CD8-positive, alpha-beta memory T cell (primary cell): Measurements from ENCODE around the gene C1orf159. TPM values are rescaled to one million over a fixed set of nuclear protein-coding genes. Genes with fewer than 3 reads are reported as not detected.
"Not testable (repeated sequence)": the region's sequence is repeated elsewhere in the genome, so short reads cannot be mapped to it uniquely, and the experiment has no call there.

Experiments
- CTCF ChIA-PET: fragments of 350-600 bp; sonication (Branson Sonifier 250); formaldehyde crosslinking; loops from one replicate; lab custom pipeline; 2021; ENCODE audit warnings: antibody characterized with exemption; lab: Charles Lee
- POLR2A ChIA-PET: fragments of 350-600 bp; sonication (Branson Sonifier 250); formaldehyde crosslinking; loops from one replicate; lab custom pipeline; 2021; ENCODE audit warnings: antibody characterized with exemption; lab: Charles Lee
- DNase-seq, 5 donors: peaks; one replicate each; pipeline versions ENCODE4 v3.0.0 to v3.0.0-alpha.2; 2020 to 2022; ENCODE audit warnings: mixed read lengths in 1 of 5
- H3K27ac ChIP-seq: one replicate; pipeline ENCODE4 v1.7.0; 2013; ENCODE audit warnings: low read depth, mild to moderate bottlenecking, low read length, moderate library complexity
- H3K27me3 ChIP-seq: 2 replicates; pipeline ENCODE4 v1.7.0; 2013; ENCODE audit warnings: low read length, mild to moderate bottlenecking; ENCODE audit not compliant: insufficient read depth, poor library complexity, severe bottlenecking
- H3K36me3 ChIP-seq: 2 replicates; pipeline ENCODE4 v1.7.0; 2013; ENCODE audit warnings: mild to moderate bottlenecking, low read length, moderate library complexity; ENCODE audit not compliant: insufficient read depth
- H3K4me1 ChIP-seq: 2 replicates; pipeline ENCODE4 v1.7.0; 2013; ENCODE audit warnings: mild to moderate bottlenecking, low read length, moderate library complexity; ENCODE audit not compliant: insufficient read depth
- H3K4me3 ChIP-seq: 2 replicates; pipeline ENCODE4 v1.7.0; 2013; ENCODE audit warnings: mild to moderate bottlenecking, low read length
- H3K9me3 ChIP-seq: 2 replicates; pipeline ENCODE4 v1.7.0; 2013; ENCODE audit warnings: mild to moderate bottlenecking, low read length
- H3K27ac Mint-ChIP-seq, 8 donors: one replicate each; pipeline ENCODE4 v1.8.0; 2020 to 2021; ENCODE audit warnings: mixed read lengths in 8 of 8, mild to moderate bottlenecking in 6 of 8, inconsistent platforms in 3 of 8, moderate library complexity in 3 of 8
- H3K27me3 Mint-ChIP-seq, 2 donors: one replicate each; pipeline ENCODE4 v1.8.0; 2020 to 2021; ENCODE audit warnings: mixed read lengths in 2 of 2, mild to moderate bottlenecking in 1 of 2, moderate library complexity in 1 of 2
- H3K36me3 Mint-ChIP-seq, 3 donors: one replicate each; pipeline ENCODE4 v1.8.0; 2020 to 2021; ENCODE audit warnings: mixed read lengths in 3 of 3, inconsistent platforms in 1 of 3, mild to moderate bottlenecking in 1 of 3
- H3K4me1 Mint-ChIP-seq, 3 donors: one replicate each; pipeline ENCODE4 v1.8.0; 2020 to 2021; ENCODE audit warnings: mixed read lengths in 3 of 3, inconsistent platforms in 1 of 3, mild to moderate bottlenecking in 1 of 3
- H3K4me3 Mint-ChIP-seq, 7 donors: one replicate each; pipeline ENCODE4 v1.8.0; 2020 to 2021; ENCODE audit warnings: mixed read lengths in 7 of 7, mild to moderate bottlenecking in 6 of 7, moderate library complexity in 4 of 7, inconsistent platforms in 2 of 7
- H3K9me3 Mint-ChIP-seq, 5 donors: one replicate each; pipeline ENCODE4 v1.8.0; 2020 to 2022; ENCODE audit warnings: mixed read lengths in 5 of 5, mild to moderate bottlenecking in 3 of 5, moderate library complexity in 2 of 5, inconsistent platforms in 1 of 5
- polyA plus RNA-seq: library from polyadenylated mRNA; unstranded; fragments of 300-500 nt; fragmentation: Illumina TruSeq; gene quantifications from one replicate; pipeline ENCODE4 v1.2.3, GENCODE V29; 2021
- total RNA-seq, 2 experiments: library from RNA; stranded (reverse); gene quantifications; one replicate each; pipeline ENCODE4 v1.2.3, GENCODE V29; 2021

The C1orf159 gene
- total and polyA plus RNA-seq, 3 experiments from 2014 or later = 7.9 to 20.8 (median 18.7) TPM

GRCh38 chr1:1058088-1058905 is 57.6 kb downstream of the C1orf159 start:
- H3K4me3 ChIP-seq = peak overlapping the region; percentile 15
- peak overlapping the region in 1 of 8 donors; percentile 87 for H3K27ac Mint-ChIP-seq

GRCh38 chr1:1057769-1058087 is 58.2 kb downstream of the C1orf159 start:
- H3K36me3 Mint-ChIP-seq, H3K36me3 ChIP-seq, POLR2A ChIA-PET, H3K9me3 ChIP-seq, H3K4me3 ChIP-seq, H3K27ac ChIP-seq, H3K27ac Mint-ChIP-seq, H3K9me3 Mint-ChIP-seq, DNase-seq, H3K4me1 ChIP-seq: not testable (repeated sequence)
- H3K27me3 ChIP-seq = peaks cover 21% of the 10 kb centered on the region
- Mint-ChIP-seq H3K4me1 (peaks cover 0 to 14% (median 2%) of the 10 kb centered on the region in 3 donors), H3K4me3 (peak overlapping the region in 4 of 7 donors; percentile 18 to 90 (median 22)), H3K27me3 (peaks cover 9 to 22% of the 10 kb centered on the region in 2 donors)
- CTCF ChIA-PET = interaction anchor here (1.1 kb wide), 1 partner anchor 234 kb away, joined by 3 read pairs; no protein-coding TSS in a partner anchor

More at GRCh38 chr1:1058088-1058905, 57.6 kb downstream of the C1orf159 start:
- H3K9me3 Mint-ChIP-seq = no peaks in the 10 kb centered on the region
- H3K27ac ChIP-seq = peak overlapping the region; percentile 47
- H3K36me3 ChIP-seq = no peaks in the 10 kb centered on the region
- ChIA-PET POLR2A (no interaction called here), CTCF (interaction anchor here (1.0 to 1.1 kb wide), 2 partner anchors 44 to 234 kb away, joined by 3 read pairs; no protein-coding TSS in a partner anchor)
- H3K4me3 Mint-ChIP-seq = peak overlapping the region in 6 of 7 donors; percentile 61 to 90 (median 74)
- H3K36me3 Mint-ChIP-seq = no peaks in the 10 kb centered on the region
- peaks cover 11% of the 10 kb centered on the region for H3K4me1 ChIP-seq
- H3K27me3 ChIP-seq = peaks cover 21% of the 10 kb centered on the region
- DNase-seq = no peak
- H3K4me1 Mint-ChIP-seq = peaks cover 0 to 14% (median 2%) of the 10 kb centered on the region in 3 donors
- no peaks in the 10 kb centered on the region for H3K9me3 ChIP-seq
- peaks cover 9 to 22% of the 10 kb centered on the region in 2 donors for H3K27me3 Mint-ChIP-seq

GRCh38 chr1:1055841-1056736 is 59.8 kb downstream of the C1orf159 start:
- no peak for DNase-seq
- Mint-ChIP-seq H3K9me3 (no peaks in the 10 kb centered on the region), H3K4me3 (no peak overlapping the region), H3K27ac (no peak overlapping the region), H3K4me1 (peaks cover 0 to 14% (median 2%) of the 10 kb centered on the region in 3 donors), H3K27me3 (peaks cover 9 to 20% of the 10 kb centered on the region in 2 donors), H3K36me3 (no peaks in the 10 kb centered on the region)
- Histone ChIP-seq H3K9me3 (no peaks in the 10 kb centered on the region), H3K36me3 (no peaks in the 10 kb centered on the region), H3K4me1 (peaks cover 6% of the 10 kb centered on the region), H3K27ac (no peak overlapping the region), H3K4me3 (no peak overlapping the region), H3K27me3 (peaks cover 21% of the 10 kb centered on the region)
- ChIA-PET CTCF (interaction anchor here (1.5 kb wide), 1 partner anchor 8 kb away, joined by 5 read pairs; no protein-coding TSS in a partner anchor), POLR2A (no interaction called here)

- Mint-ChIP-seq H3K4me3 (no peak overlapping the region), H3K4me1 (peaks cover 0 to 10% (median 2%) of the 10 kb centered on the region in 3 donors), H3K27ac (no peak overlapping the region), H3K9me3 (no peaks in the 10 kb centered on the region), H3K27me3 (peaks cover 4 to 11% of the 10 kb centered on the region in 2 donors), H3K36me3 (no peaks in the 10 kb centered on the region)
- Histone ChIP-seq H3K9me3 (no peaks in the 10 kb centered on the region), H3K27ac (no peak overlapping the region), H3K4me1 (peaks cover 4% of the 10 kb centered on the region), H3K4me3 (no peak overlapping the region), H3K27me3 (peaks cover 14% of the 10 kb centered on the region), H3K36me3 (no peaks in the 10 kb centered on the region)
- no peak for DNase-seq
- POLR2A ChIA-PET = interaction anchor here (0.6 kb wide), 1 partner anchor 48 kb away, joined by 4 read pairs; no protein-coding TSS in a partner anchor
- CTCF ChIA-PET = interaction anchor here (1.5 kb wide), 1 partner anchor 9 kb away, joined by 5 read pairs; no protein-coding TSS in a partner anchor
These were observed 60.9 kb downstream of the C1orf159 start for GRCh38 chr1:1054971-1055370.

- no peak overlapping the region for H3K27ac ChIP-seq
- ChIA-PET POLR2A (no interaction called here), CTCF (interaction anchor here (1.5 kb wide), 1 partner anchor 10 kb away, joined by 5 read pairs; no protein-coding TSS in a partner anchor)
- H3K27me3 Mint-ChIP-seq = peaks cover 4 to 11% of the 10 kb centered on the region in 2 donors
- no peaks in the 10 kb centered on the region for H3K9me3 ChIP-seq
- no peaks in the 10 kb centered on the region for H3K36me3 ChIP-seq
- H3K4me3 Mint-ChIP-seq = no peak overlapping the region
- H3K4me1 ChIP-seq = no peaks in the 10 kb centered on the region
- H3K27ac Mint-ChIP-seq = no peak overlapping the region
- H3K4me3 ChIP-seq = no peak overlapping the region
- no peaks in the 10 kb centered on the region for H3K9me3 Mint-ChIP-seq
- no peaks in the 10 kb centered on the region for H3K36me3 Mint-ChIP-seq
- H3K4me1 Mint-ChIP-seq = peaks cover 0 to 10% (median 2%) of the 10 kb centered on the region in 3 donors
- peaks cover 10% of the 10 kb centered on the region for H3K27me3 ChIP-seq
- DNase-seq = no peak
These were observed 61.7 kb downstream of the C1orf159 start for GRCh38 chr1:1054099-1054700.

- Mint-ChIP-seq H3K36me3 (no peaks in the 10 kb centered on the region), H3K27ac (no peak overlapping the region), H3K4me1 (peaks cover 0 to 6% (median 0%) of the 10 kb centered on the region in 3 donors), H3K4me3 (no peak overlapping the region), H3K27me3 (peaks cover 4 to 7% of the 10 kb centered on the region in 2 donors), H3K9me3 (no peaks in the 10 kb centered on the region)
- Histone ChIP-seq H3K9me3 (no peaks in the 10 kb centered on the region), H3K27ac (no peak overlapping the region), H3K36me3 (no peaks in the 10 kb centered on the region), H3K4me3 (no peak overlapping the region), H3K27me3 (peaks cover 6% of the 10 kb centered on the region), H3K4me1 (no peaks in the 10 kb centered on the region)
- POLR2A ChIA-PET = no interaction called here
- CTCF ChIA-PET = no interaction called here
- DNase-seq = no peak
These were observed 62.2 kb downstream of the C1orf159 start for GRCh38 chr1:1053682-1054081.

GRCh38 chr1:1053022-1053421 is 62.9 kb downstream of the C1orf159 start:
- Histone ChIP-seq H3K9me3 (no peaks in the 10 kb centered on the region), H3K36me3 (no peaks in the 10 kb centered on the region), H3K4me1 (no peaks in the 10 kb centered on the region), H3K4me3 (no peak overlapping the region), H3K27ac (no peak overlapping the region), H3K27me3 (no peaks in the 10 kb centered on the region)
- Mint-ChIP-seq H3K27me3 (peaks cover 1 to 4% of the 10 kb centered on the region in 2 donors), H3K9me3 (no peaks in the 10 kb centered on the region), H3K4me1 (no peaks in the 10 kb centered on the region), H3K36me3 (no peaks in the 10 kb centered on the region), H3K27ac (no peak overlapping the region), H3K4me3 (no peak overlapping the region)
- ChIA-PET CTCF (no interaction called here), POLR2A (no interaction called here)
- no peak for DNase-seq
